AML-193 (cell line): ENCODE measurements around the gene MTURN.

ENCODE experiments used
- DNase-seq, 2 experiments: peaks; one replicate each; lab custom pipeline; 2025; lab: John Stamatoyannopoulos, UW

The MTURN gene

DNA sequence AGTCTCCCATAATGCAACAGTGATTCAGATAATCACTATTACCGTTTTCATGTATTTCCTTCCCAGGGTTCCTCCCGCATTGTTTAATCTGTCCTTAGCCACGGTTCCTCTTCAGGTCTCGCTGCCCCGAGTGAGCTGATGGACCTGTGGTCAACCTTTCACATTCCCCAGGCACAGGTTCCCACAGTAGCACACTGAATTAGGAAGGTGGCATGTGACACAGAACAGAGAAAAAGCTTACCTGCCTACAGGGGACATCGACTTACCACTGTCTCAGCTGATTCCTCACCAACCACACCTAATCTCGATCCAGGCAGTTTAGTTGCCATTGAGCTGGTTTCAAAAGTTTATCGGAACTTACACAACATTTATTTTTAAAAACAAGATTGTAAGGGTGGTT lies 72.2 kb downstream of the MTURN start:
- no peak for DNase-seq

- no peak for DNase-seq
Measured at GRCh38 chr7:30207376-30207775, 72.6 kb downstream of the MTURN start.

GRCh38 chr7:30209951-30210350 lies 75.2 kb downstream of the MTURN start:
- no peak for DNase-seq
